ENCODE measurements around the gene CLECL1. TPM values are rescaled to one million over a fixed set of nuclear protein-coding genes. Genes with fewer than 3 reads are reported as not detected.

CLECL1 gene
- total RNA-seq, 4 donors from 2014 or later = not detected

GRCh38 chr12:9763025-9763424 lies 30.1 kb upstream of the CLECL1 start:
- TF ChIP-seq CTCF (IDR thresholded peaks at IDR 0.05) (no peak), POLR2A (IDR thresholded peaks at IDR 0.05) (no peak)
- H3K27ac ChIP-seq = no peak overlapping the region
- 75% methylated on average over 2 of the region's 2 CpGs for WGBS, 2 donors
- DNase-seq = no peak
- no peaks in the 10 kb centered on the region for H3K9me3 ChIP-seq
- intact Hi-C loops (cut with DNase I) = no loop called here
- H3K4me1 ChIP-seq = peaks cover 0 to 5% of the 10 kb centered on the region in 2 donors
- no peak overlapping the region for H3K4me3 ChIP-seq (replicated peaks in 1 of 3)
- H3K36me3 ChIP-seq = no peaks in the 10 kb centered on the region
- H3K27me3 ChIP-seq = no peaks in the 10 kb centered on the region

- Histone ChIP-seq H3K9me3 (no peaks in the 10 kb centered on the region), H3K27me3 (no peaks in the 10 kb centered on the region), H3K36me3 (no peaks in the 10 kb centered on the region), H3K27ac (no peak overlapping the region), H3K4me1 (peaks cover 0 to 5% of the 10 kb centered on the region in 2 donors), H3K4me3 (replicated peaks in 1 of 3) (no peak overlapping the region)
- intact Hi-C loops (cut with DNase I) = no loop called here
- 97% methylated on average over 5 of the region's 5 CpGs for WGBS, 2 donors
- TF ChIP-seq CTCF (IDR thresholded peaks at IDR 0.05) = no peak
- no peak for TF ChIP-seq POLR2A (IDR thresholded peaks at IDR 0.05)
- DNase-seq = no peak
Measured at GRCh38 chr12:9762369-9762768, 29.5 kb upstream of the CLECL1 start.

DNA sequence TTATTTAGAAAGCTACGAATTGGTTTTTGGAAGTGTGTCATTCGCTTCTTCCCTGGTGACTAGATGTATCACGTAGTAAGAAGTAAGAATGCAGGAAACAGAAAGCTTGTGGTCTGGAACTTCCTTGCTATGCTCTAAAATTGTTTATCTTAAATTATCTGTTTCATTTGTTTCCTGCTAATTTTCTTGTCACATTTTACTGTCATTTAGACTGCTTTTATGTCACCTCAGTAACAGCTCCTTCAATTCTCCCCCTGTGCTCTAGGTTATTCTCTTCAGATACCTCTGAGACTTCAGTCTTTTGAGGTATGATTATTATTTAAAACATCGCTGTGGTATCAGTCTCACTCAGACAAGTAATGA lies 28.5 kb upstream of the CLECL1 start:
- peaks cover 0 to 5% of the 10 kb centered on the region in 2 donors for H3K4me1 ChIP-seq
- 67 to 75% methylated on average over 4 of the region's 4 CpGs for WGBS, 2 donors
- H3K9me3 ChIP-seq = no peaks in the 10 kb centered on the region
- H3K27me3 ChIP-seq = no peaks in the 10 kb centered on the region
- no peak for TF ChIP-seq CTCF (IDR thresholded peaks at IDR 0.05)
- TF ChIP-seq POLR2A (IDR thresholded peaks at IDR 0.05) = no peak
- intact Hi-C loops (cut with DNase I) = no loop called here
- no peak overlapping the region for H3K4me3 ChIP-seq (replicated peaks in 1 of 3)
- no peaks in the 10 kb centered on the region for H3K36me3 ChIP-seq
- no peak overlapping the region for H3K27ac ChIP-seq
- DNase-seq = no peak

DNA sequence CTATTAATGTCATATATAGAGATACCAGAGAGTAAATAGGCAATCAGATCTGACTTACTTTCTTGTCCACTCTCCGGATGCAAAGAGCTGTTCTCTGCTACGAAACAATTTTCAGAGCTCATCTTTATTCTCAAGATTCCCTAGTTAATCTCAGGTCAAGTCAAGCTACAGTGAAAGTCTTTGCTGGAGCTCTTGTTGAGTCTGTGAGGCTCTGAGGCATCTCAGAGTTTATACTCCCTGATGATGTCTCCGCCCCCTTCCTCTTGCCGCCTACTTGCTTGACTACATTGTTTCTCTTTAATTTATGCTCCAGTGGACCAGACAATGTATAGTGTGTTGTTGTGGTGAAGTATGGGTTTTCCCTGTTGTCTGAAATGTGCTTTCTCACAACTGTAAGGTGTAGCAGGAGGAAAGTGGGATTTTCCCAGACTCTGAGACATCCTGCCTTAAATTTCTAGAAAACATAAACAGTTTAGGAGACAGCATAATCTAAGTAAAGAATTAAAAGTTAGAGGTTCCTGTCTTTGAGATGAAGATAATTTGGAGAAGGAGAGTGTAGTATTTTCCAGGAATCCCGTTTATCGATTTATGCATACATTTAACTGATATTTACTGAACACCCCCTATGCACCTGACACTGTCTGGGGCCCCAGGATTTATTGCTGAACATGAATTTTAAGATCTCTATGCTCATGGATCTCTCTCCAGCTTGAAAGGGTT lies 28.0 kb upstream of the CLECL1 start, which contains the start of gene CD69:
Gene CD69 (minus strand): TSS at position 203 of the 720 bp plus-strand sequence. CDS start 81 bp downstream, at position 122.
- Histone ChIP-seq H3K9me3 (no peaks in the 10 kb centered on the region), H3K27ac (no peak within 1 kb of the TSS), H3K4me3 (replicated peaks in 1 of 3) (no peak within 1 kb of the TSS), H3K36me3 (no peaks in the 10 kb centered on the region), H3K27me3 (no peaks in the 10 kb centered on the region), H3K4me1 (peaks cover 0 to 5% of the 10 kb centered on the region in 2 donors)
- intact Hi-C loops (cut with DNase I) = no loop called here
- peak in 1 of 2 donors; percentile 28 for TF ChIP-seq POLR2A (IDR thresholded peaks at IDR 0.05)
- TF ChIP-seq CTCF (IDR thresholded peaks at IDR 0.05) = no peak
- peak in 1 of 2 donors; percentile 29 for DNase-seq
- WGBS, 2 donors = 43 to 47% methylated on average over 6 of the region's 6 CpGs

DNA sequence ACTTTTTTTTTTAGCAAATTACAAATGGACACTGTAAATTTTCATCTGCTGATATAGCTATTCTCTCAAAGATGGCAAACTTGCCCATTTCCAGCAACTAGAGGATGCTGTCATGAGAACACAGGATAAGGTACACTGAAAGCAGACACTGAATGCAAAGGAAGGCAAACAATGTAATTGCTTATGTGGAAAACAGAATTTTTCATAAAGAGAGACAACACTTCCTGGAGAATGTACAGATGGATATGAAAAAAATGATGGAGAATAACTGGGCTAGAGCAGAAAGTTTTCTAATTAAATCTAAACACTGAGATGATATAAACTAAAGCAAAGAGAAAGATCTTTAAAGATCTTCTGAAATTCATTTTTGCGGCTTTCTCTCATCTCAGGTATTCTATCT lies 27.2 kb upstream of the CLECL1 start:
- Histone ChIP-seq H3K9me3 (no peaks in the 10 kb centered on the region), H3K27ac (no peak overlapping the region), H3K27me3 (no peaks in the 10 kb centered on the region), H3K4me3 (replicated peaks in 1 of 3) (no peak overlapping the region), H3K4me1 (peaks cover 0 to 5% of the 10 kb centered on the region in 2 donors), H3K36me3 (no peaks in the 10 kb centered on the region)
- intact Hi-C loops (cut with DNase I) = no loop called here
- no peak for DNase-seq
- 94 to 97% methylated on average over 1 of the region's 1 CpG for WGBS, 2 donors
- TF ChIP-seq POLR2A (IDR thresholded peaks at IDR 0.05) = no peak
- no peak for TF ChIP-seq CTCF (IDR thresholded peaks at IDR 0.05)
